ENCODE results near the gene COL19A1.
"Not testable (repeated sequence)": the region's sequence is repeated elsewhere in the genome, so short reads cannot be mapped to it uniquely, and the experiment has no call there.

COL19A1 gene

DNA sequence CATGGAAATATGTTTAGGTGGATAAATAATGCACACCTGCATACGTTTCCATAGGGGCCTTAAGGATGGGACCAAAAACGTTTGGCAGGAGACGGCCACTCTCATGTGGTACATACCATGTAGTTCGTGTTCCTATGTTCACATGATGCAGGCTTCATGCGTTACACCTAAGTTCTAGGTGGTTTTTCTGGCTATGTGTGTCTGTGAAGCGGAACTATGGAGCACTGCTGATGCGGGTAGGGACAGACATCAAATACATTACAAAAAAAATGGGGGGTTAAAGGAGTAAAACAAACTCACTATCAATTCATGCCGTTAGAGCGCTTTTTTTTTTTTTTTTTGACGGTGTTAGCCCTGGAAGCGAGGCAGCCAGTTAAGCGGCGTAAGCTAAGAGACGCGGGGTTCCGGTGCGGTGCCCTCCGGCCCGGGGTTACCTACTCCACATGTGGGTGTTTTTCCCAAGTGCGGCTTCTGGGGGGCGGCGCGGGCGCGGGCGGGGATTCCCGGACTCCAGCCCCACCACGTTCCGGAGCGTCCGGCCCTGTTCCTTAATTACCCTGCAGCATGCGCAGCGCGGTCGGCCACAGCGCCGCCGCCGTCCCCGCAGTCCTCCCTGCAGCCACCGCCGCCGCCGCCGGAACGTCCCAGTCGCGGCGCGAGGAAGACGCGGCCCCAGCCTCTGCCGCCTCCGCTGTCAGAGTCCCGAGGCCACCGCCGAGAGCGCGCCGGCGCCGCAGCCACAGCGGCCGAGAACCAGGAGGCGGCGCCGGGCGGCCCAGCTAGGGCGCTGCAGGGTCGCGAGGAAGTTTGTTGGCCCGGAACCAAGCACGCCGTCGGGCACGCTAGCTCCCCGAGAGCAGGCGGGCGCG lies 648 bp downstream of the COL19A1 start:
- DNase-seq = peak; percentile 44

GRCh38 chr6:69867639-69867976 lies 1.3 kb downstream of the COL19A1 start:
- no peak for DNase-seq

DNA sequence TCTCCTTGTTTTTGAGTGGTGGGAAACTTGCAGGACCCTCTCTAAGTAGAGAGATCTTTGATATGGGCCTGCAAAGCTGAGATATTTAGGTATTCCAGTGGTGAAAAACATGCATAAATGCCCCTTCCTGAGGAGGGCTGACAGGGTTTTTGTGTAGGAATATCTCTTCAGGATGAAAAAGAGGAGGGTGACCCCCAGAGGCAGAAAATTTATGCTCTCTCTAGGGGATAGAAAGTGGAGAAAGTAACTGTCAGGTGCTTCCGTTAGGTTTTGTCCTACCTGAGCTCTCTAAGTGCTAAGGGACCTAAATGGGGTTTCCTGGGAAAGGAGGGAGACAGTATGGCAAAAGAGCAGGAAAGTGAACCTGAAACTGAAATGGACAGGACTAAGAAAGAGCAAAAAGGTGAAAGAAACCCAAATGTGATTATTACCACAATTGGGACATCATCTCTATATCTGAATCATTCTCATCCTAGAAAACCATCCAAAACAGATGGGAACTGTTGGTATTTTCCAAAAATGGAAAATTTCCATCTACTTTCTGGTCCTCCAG lies 2.0 kb downstream of the COL19A1 start:
- no peak for DNase-seq

GRCh38 chr6:69868961-69869360 lies 2.6 kb downstream of the COL19A1 start:
- DNase-seq = no peak

DNA sequence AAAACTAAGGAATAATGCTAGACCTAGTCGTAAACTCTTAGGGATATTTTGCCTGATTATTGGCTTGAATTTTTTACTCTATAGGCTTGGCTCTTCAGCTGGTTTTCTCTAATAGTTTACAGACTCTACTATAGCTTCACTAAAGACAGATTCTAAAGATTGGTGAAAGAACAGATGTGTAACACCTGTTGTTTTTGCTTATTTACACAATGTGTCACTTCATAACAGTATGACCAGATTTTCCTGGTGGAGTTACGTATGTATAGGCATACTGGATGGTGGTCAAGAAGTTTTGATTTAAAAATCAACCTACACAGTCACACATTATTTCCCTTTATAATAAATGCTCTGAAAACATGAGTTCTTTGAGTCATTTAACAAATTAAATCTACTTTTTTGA lies 4.8 kb downstream of the COL19A1 start:
- no peak for DNase-seq

DNA sequence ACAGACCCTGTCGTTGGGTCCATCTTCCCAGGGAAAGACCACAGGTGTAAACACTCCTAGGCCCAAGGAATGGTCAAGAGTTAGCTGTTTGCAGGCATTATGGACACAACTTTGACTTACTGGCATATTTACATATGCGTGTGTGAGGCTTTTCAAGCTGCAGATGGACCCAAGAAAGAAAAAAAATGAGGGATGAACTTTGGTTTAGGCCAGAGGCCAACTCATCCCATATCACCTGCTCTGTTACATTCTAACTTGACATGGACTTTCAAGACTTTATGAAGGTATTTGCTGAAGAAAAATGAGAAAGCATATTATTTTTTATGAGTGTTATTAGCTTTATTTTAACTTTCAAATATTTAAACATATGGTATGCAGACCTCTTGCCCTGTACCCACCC lies 6.9 kb downstream of the COL19A1 start:
- no peak for DNase-seq

GRCh38 chr6:69875715-69876114 lies 9.4 kb downstream of the COL19A1 start:
- no peak for DNase-seq

GRCh38 chr6:69878795-69879194 lies 12.4 kb downstream of the COL19A1 start:
- DNase-seq = no peak

DNA sequence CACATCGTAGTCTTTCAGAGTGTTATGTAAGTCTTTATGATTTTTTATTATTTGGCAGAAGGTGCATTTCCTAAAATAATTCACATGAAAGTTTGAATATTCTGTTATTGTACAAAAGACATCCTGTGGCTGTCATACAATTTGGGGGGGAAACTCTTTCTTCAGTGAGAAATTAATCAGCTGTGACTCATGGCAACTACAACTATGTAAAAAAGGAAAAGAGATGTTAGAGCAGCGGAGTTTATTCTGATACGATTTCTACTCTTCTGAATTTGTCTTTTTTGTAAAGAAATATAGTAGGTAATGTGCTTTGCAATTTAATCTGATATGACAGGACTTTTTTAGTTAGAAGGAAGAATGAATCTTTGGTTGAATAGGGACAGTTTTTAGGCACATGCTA lies 14.2 kb downstream of the COL19A1 start:
- no peak for DNase-seq

DNA sequence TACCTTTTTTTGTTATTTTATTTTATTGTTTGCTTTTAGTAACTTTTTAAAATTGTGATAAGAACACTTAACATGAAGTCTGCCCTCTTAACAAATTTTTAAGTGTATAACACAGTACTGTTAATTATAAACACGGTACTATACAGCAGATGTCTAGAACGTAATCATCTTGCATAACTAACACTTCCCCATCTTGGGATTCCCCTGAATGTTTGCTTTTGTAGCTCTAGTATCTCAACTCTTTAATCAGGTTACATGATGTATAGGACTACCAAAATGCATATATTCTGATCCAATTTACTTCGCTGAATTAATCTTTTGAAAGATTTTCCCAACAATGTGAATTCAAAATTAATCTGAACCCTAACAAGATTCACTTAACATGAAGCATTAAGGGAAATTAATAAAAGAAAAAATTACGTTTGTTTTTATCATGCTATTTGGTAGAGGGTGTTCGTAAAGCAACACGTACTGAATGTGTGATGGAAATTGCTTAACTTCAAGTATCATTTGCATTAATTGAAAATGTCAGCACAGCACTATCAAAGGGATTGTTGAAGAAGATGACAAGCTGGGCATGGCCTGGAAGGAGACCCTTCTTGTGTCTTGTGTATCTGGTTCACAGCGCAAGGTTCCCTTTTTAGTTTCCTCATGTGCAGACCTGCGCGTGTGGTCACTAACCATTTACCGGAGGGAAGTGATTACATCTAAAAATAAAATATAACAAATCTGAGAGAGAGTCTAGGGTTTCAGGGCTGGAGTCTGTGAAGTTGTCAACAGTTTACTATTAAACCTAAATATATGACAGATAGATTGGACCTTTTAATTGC lies 15.2 kb downstream of the COL19A1 start:
- DNase-seq = no peak

- no peak for DNase-seq
Measured at GRCh38 chr6:69883551-69883950, 17.2 kb downstream of the COL19A1 start.

- no peak for DNase-seq
Measured at GRCh38 chr6:69884231-69884630, 17.9 kb downstream of the COL19A1 start.

GRCh38 chr6:69887026-69887425 lies 20.7 kb downstream of the COL19A1 start:
- DNase-seq = no peak

GRCh38 chr6:69887714-69888345 lies 21.5 kb downstream of the COL19A1 start:
- DNase-seq = no peak

DNA sequence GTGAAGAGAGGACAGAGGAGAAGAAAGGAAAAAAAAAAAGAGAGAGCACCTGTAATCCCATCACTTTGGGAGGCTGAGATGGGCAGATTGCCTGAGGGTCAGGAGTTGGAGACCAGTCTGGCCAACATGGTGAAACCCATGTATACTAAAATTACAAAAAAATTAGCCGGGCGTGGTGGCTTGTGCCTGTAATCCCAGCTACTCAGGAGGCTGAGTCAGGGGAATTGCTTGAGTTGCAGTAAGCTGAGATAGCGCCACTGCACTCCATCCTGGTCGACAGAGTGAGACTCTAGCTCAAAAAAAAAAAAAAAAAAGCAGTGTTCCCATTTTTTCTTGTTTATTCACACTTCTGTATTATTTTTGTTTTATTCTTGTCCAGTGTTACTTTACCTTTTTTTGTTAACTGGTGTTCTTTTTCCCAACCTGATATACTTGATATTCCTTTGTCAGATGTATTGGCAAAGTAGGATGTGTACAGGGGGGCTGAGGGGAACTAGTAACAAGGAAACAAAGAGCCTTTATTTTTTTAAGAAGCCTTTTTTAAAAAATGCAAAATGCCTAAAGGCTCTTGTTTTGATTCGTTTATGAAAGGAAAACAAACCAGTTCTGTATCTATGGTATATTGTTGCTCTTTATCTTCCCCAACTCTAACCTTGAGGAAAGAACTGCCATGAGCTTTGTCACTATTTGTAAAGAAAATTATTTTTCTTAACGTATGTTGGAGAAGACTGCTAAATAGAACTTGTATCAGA lies 22.3 kb downstream of the COL19A1 start:
- no peak for DNase-seq

DNA sequence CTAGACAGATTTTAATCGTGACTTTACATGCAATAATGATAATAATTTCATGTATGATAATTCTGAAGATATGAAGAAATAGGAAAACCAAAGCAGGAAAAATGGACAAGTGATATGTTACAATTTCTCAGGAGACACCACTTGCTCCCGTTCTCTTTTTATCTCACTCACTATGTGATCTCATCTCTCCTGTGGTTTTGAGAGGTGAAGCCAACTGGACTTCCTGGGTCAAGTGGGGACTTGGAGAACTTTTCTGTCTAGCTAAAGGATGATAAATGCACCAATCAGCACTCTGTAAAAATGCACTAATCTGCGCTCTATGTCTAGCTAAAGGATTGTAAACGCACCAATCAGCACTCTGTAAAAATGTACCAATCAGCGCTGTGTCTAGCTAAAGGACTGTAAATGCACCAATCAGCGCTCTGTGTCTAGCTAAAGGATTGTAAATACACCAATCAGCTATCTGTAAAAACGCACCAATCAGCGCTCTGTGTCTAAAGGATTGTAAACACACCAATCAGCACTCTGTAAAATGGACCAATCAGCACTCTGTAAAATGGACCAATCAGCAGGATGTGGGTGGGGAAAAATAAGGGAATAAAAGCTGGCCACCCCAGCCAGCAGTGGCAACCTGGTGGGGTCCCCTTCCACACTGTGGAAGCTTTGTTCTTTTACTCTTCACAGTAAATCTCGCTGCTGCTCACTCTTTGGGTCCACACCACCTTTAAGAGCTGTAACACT lies 23.0 kb downstream of the COL19A1 start:
- DNase-seq = not testable (repeated sequence)

DNA sequence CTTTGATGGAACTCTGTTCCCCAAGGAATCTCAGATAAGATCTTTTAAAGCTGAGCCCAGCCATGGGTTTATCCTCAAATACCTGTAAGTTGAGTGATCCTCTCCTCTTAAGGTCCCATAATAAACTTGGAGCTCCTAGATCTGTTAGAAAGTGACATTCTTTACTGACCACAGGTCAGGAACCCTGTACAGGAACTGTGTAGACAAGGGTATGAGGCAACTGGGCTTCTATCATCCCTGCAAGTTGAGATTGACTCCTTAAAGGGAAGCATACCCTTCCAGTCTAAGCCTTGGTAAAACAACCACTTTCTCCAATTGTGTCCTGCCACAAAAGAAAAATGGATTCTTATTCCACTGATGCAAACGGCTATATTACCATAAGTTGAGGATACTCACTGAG lies 26.2 kb downstream of the COL19A1 start:
- DNase-seq = not testable (repeated sequence)

- not testable (repeated sequence) for DNase-seq
Measured at GRCh38 chr6:69893266-69893665, 26.9 kb downstream of the COL19A1 start.

DNA sequence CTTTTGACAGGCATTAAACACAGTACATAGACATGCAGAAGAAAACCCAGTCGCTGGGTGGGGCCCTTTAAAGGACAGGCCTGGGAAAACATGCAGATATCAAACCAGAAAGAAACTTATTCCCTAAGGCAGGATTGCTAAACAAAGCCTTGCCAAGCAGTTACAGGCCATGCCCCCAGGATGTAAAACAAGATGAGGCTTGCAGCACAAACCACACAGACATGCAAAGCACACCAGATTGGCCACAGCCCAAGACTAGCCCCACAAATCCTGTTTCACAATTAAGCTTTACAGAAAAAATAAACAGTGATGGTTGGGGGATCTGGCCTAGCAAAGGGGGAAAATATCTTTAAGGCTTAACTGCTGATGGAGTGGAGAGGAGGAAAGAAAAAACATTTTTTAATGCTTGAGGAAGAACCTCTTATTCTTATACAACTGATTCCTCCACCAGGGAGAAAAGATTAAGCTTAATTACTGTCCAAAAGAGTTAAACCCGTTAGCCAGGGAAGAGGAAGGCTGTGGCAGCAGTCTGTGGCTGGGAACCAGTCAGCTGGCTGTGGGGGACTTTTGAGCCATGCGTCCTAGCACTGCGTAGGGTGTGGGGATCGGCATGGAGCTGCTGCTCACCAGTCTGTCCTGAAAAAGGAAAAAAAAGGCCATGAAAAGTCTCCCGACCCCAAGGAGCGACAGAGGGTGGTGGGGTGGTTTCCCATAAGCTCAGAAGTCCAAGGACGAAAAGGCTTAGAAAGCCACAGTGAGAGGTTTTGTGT lies 28.4 kb downstream of the COL19A1 start:
- no peak for DNase-seq

GRCh38 chr6:69895396-69895795 lies 29.0 kb downstream of the COL19A1 start:
- DNase-seq = no peak

GRCh38 chr6:69900869-69901268 lies 34.5 kb downstream of the COL19A1 start:
- DNase-seq = no peak
